ENCODE results near the gene PRCC.

Gene PRCC

GRCh38 chr1:156786640-156787039, 19.3 kb downstream of the PRCC start:
- no peak for TF ChIP-seq POLR2AphosphoS5 (IDR thresholded peaks at IDR 0.05; ENCODE audit: low read depth, low read length)
- no peak for TF ChIP-seq SIN3A (IDR thresholded peaks at IDR 0.05; ENCODE audit: borderline replicate concordance, insufficient read depth, low read length)
- TF ChIP-seq FOXP2 (optimal IDR thresholded peaks at IDR 0.05; ENCODE audit: borderline replicate concordance, extremely low read depth, extremely low read length, insufficient read depth), result no peak
- no peak for TF ChIP-seq TAF1 (IDR thresholded peaks at IDR 0.05; ENCODE audit: borderline replicate concordance, insufficient read depth, low read length)
- TF ChIP-seq, protein P1, sequence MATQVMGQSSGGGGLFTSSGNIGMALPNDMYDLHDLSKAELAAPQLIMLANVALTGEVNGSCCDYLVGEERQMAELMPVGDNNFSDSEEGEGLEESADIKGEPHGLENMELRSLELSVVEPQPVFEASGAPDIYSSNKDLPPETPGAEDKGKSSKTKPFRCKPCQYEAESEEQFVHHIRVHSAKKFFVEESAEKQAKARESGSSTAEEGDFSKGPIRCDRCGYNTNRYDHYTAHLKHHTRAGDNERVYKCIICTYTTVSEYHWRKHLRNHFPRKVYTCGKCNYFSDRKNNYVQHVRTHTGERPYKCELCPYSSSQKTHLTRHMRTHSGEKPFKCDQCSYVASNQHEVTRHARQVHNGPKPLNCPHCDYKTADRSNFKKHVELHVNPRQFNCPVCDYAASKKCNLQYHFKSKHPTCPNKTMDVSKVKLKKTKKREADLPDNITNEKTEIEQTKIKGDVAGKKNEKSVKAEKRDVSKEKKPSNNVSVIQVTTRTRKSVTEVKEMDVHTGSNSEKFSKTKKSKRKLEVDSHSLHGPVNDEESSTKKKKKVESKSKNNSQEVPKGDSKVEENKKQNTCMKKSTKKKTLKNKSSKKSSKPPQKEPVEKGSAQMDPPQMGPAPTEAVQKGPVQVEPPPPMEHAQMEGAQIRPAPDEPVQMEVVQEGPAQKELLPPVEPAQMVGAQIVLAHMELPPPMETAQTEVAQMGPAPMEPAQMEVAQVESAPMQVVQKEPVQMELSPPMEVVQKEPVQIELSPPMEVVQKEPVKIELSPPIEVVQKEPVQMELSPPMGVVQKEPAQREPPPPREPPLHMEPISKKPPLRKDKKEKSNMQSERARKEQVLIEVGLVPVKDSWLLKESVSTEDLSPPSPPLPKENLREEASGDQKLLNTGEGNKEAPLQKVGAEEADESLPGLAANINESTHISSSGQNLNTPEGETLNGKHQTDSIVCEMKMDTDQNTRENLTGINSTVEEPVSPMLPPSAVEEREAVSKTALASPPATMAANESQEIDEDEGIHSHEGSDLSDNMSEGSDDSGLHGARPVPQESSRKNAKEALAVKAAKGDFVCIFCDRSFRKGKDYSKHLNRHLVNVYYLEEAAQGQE (IDR thresholded peaks at IDR 0.05; ENCODE audit: insufficient read depth in 1 of 2, low read depth in 2 of 2, low read length in 2 of 2), result no peak

GRCh38 chr1:156788136-156788535, 20.8 kb downstream of the PRCC start:
- TF ChIP-seq FOXP2 (optimal IDR thresholded peaks at IDR 0.05; ENCODE audit: borderline replicate concordance, extremely low read depth, extremely low read length, insufficient read depth) (no peak), TAF1 (IDR thresholded peaks at IDR 0.05; ENCODE audit: borderline replicate concordance, insufficient read depth, low read length) (no peak), POLR2AphosphoS5 (IDR thresholded peaks at IDR 0.05; ENCODE audit: low read depth, low read length) (no peak), SIN3A (IDR thresholded peaks at IDR 0.05; ENCODE audit: borderline replicate concordance, insufficient read depth, low read length) (no peak)
- TF ChIP-seq, protein P1 (IDR thresholded peaks at IDR 0.05; ENCODE audit: insufficient read depth in 1 of 2, low read depth in 2 of 2, low read length in 2 of 2), result no peak

GRCh38 chr1:156789621-156790318, 22.4 kb downstream of the PRCC start:
- TF ChIP-seq TAF1 (IDR thresholded peaks at IDR 0.05; ENCODE audit: borderline replicate concordance, insufficient read depth, low read length) (no peak), SIN3A (IDR thresholded peaks at IDR 0.05; ENCODE audit: borderline replicate concordance, insufficient read depth, low read length) (no peak)

- no peak for TF ChIP-seq SIN3A (IDR thresholded peaks at IDR 0.05; ENCODE audit: borderline replicate concordance, insufficient read depth, low read length)
- TF ChIP-seq FOXP2 (optimal IDR thresholded peaks at IDR 0.05; ENCODE audit: borderline replicate concordance, extremely low read depth, extremely low read length, insufficient read depth), result no peak
- TF ChIP-seq POLR2AphosphoS5 (IDR thresholded peaks at IDR 0.05; ENCODE audit: low read depth, low read length), result no peak
Observed at GRCh38 chr1:156794506-156795373, 27.4 kb downstream of the PRCC start.

DNA sequence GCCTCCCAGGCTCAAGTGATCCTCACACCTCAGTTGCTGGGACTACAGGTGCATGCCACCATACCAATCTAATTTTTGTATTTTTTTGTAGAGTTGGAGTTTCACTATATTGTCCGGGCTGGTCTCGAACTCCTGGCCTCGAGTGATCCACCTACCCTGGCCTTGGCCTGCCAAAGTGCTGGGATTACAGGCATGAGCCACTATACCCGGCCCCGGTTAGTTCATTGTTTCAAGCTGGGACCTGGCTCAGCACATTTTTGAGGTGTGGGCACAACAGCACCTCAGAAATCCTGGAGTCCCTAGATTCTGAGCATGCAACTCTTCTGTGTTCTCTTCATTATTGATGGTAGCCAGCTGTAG, 28.0 kb downstream of the PRCC start:
- TF ChIP-seq FOXP2 (optimal IDR thresholded peaks at IDR 0.05; ENCODE audit: borderline replicate concordance, extremely low read depth, extremely low read length, insufficient read depth), result no peak
- TF ChIP-seq, protein P1 (IDR thresholded peaks at IDR 0.05; ENCODE audit: insufficient read depth in 1 of 2, low read depth in 2 of 2, low read length in 2 of 2), result no peak
- TF ChIP-seq POLR2AphosphoS5 (IDR thresholded peaks at IDR 0.05; ENCODE audit: low read depth, low read length), result no peak
- no peak for TF ChIP-seq SIN3A (IDR thresholded peaks at IDR 0.05; ENCODE audit: borderline replicate concordance, insufficient read depth, low read length)
- TF ChIP-seq TAF1 (IDR thresholded peaks at IDR 0.05; ENCODE audit: borderline replicate concordance, insufficient read depth, low read length), result no peak

DNA sequence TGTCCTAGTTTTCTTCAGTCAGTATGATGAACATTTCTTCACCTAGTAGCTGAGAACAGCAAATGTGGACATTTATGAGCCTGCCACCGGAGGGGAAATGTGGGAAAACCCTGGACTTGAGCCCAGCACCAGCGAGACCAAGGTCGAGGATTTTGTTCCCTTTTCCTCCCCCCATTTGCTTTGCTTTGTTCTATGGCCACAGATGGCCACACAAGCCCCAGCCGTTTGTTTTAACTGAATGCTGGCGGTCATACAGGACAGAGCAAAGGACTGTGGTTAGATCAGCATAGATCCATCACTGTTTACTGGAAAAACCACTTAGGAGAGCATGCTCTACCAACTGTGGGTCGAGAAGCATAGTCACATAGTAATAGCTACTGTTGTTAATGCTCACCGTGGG, 28.5 kb downstream of the PRCC start:
- TF ChIP-seq POLR2AphosphoS5 (IDR thresholded peaks at IDR 0.05; ENCODE audit: low read depth, low read length) (no peak), SIN3A (IDR thresholded peaks at IDR 0.05; ENCODE audit: borderline replicate concordance, insufficient read depth, low read length) (no peak), FOXP2 (optimal IDR thresholded peaks at IDR 0.05; ENCODE audit: borderline replicate concordance, extremely low read depth, extremely low read length, insufficient read depth) (no peak), TAF1 (IDR thresholded peaks at IDR 0.05; ENCODE audit: borderline replicate concordance, insufficient read depth, low read length) (no peak)
- TF ChIP-seq, protein P1 (IDR thresholded peaks at IDR 0.05; ENCODE audit: insufficient read depth in 1 of 2, low read depth in 2 of 2, low read length in 2 of 2), result no peak
